ENCODE measurements around the gene TSNAXIP1. TPM values are rescaled to one million over a fixed set of nuclear protein-coding genes. Genes with fewer than 3 reads are reported as not detected.

The TSNAXIP1 gene
- total and polyA plus RNA-seq, 10 of the 15 experiments (the other 5 are each of a cell fraction or from before 2014, with no cell fraction given): 0.09 to 0.63 (median 0.37) TPM; not detected in 1

DNA sequence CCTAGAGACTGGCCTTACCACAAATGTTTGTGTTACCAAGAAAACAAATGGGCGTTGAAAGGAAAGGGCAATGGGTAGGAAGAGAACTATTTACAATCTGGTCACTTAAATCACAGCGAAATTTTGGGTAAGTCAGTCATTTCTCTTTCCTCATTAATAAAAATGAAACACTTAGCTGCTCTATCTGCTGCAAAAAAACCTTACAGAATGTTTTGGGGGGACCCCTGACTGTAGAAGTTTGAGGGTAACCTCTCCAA lies 39.3 kb downstream of the TSNAXIP1 start:
- WGBS (ENCODE audit: insufficient coverage, insufficient replicate concordance, low lambda C conversion rate, missing lambda C conversion rate): 4% methylated on average over 2 of the region's 2 CpGs
- Histone ChIP-seq H3K4me3 (peak overlapping the region; percentile 84), H3K27me3 (replicated peaks in 1 of 2; ENCODE audit: control insufficient read depth in 2 of 2, insufficient read depth in 2 of 2, low read length in 1 of 2) (no peaks in the 10 kb centered on the region), H2AFZ (ENCODE audit: control insufficient read depth, low read depth, low read length) (peak overlapping the region; percentile 93), H3K9me3 (replicated peaks; ENCODE audit: control insufficient read depth, insufficient read depth, low read length) (no peaks in the 10 kb centered on the region), H3K27ac (ENCODE audit: control insufficient read depth, insufficient read depth) (peak overlapping the region; percentile 81), H3K4me2 (ENCODE audit: control insufficient read depth, insufficient read depth) (peak overlapping the region; percentile 84), H3K4me1 (ENCODE audit: control insufficient read depth, insufficient read depth, low read length) (peaks cover 29% of the 10 kb centered on the region), H3K79me2 (ENCODE audit: control insufficient read depth, insufficient read depth, low read length) (peaks cover 61% of the 10 kb centered on the region), H3K9ac (ENCODE audit: control insufficient read depth, insufficient read depth, low read length) (peak overlapping the region; percentile 77), H3K36me3 (ENCODE audit: control insufficient read depth in 2 of 2, insufficient read depth in 2 of 2, low read length in 1 of 2) (peaks cover 0 to 7% of the 10 kb centered on the region in 2 experiments; a peak in 2 of 4 replicates), H4K20me1 (ENCODE audit: control insufficient read depth, insufficient read depth) (no peaks in the 10 kb centered on the region)
- TF ChIP-seq RAD21 (IDR thresholded peaks at IDR 0.05; ENCODE audit: insufficient read depth, low read depth, low read length) (no peak), ZNF24 (IDR thresholded peaks at IDR 0.05) (no peak), NR2F1 (conservative IDR thresholded peaks at IDR 0.05) (no peak), NR2C2 (IDR thresholded peaks at IDR 0.05; ENCODE audit: borderline replicate concordance, control insufficient read depth, insufficient read length, low read depth) (no peak), PML (IDR thresholded peaks at IDR 0.05; ENCODE audit: low read length) (no peak)
- TF ChIP-seq, protein P1, sequence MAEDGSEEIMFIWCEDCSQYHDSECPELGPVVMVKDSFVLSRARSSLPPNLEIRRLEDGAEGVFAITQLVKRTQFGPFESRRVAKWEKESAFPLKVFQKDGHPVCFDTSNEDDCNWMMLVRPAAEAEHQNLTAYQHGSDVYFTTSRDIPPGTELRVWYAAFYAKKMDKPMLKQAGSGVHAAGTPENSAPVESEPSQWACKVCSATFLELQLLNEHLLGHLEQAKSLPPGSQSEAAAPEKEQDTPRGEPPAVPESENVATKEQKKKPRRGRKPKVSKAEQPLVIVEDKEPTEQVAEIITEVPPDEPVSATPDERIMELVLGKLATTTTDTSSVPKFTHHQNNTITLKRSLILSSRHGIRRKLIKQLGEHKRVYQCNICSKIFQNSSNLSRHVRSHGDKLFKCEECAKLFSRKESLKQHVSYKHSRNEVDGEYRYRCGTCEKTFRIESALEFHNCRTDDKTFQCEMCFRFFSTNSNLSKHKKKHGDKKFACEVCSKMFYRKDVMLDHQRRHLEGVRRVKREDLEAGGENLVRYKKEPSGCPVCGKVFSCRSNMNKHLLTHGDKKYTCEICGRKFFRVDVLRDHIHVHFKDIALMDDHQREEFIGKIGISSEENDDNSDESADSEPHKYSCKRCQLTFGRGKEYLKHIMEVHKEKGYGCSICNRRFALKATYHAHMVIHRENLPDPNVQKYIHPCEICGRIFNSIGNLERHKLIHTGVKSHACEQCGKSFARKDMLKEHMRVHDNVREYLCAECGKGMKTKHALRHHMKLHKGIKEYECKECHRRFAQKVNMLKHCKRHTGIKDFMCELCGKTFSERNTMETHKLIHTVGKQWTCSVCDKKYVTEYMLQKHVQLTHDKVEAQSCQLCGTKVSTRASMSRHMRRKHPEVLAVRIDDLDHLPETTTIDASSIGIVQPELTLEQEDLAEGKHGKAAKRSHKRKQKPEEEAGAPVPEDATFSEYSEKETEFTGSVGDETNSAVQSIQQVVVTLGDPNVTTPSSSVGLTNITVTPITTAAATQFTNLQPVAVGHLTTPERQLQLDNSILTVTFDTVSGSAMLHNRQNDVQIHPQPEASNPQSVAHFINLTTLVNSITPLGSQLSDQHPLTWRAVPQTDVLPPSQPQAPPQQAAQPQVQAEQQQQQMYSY (CRISPR knock-in tag; IDR thresholded peaks at IDR 0.05): no peak
- TF ChIP-seq, protein P2, sequence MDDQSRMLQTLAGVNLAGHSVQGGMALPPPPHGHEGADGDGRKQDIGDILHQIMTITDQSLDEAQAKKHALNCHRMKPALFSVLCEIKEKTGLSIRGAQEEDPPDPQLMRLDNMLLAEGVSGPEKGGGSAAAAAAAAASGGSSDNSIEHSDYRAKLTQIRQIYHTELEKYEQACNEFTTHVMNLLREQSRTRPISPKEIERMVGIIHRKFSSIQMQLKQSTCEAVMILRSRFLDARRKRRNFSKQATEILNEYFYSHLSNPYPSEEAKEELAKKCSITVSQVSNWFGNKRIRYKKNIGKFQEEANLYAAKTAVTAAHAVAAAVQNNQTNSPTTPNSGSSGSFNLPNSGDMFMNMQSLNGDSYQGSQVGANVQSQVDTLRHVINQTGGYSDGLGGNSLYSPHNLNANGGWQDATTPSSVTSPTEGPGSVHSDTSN (IDR thresholded peaks at IDR 0.05; ENCODE audit: insufficient replicate concordance, low read depth, low read length): no peak
- no peak for ATAC-seq
- CTCF ChIA-PET: interaction anchor here (0.9 to 2.8 kb wide), 6 partner anchors 30 to 195 kb away, joined by 3 to 24 read pairs (median 4); no protein-coding TSS in a partner anchor
- FAIRE-seq: peak; percentile 18
- BruUV-seq (replicated peaks): TSS peak; percentile 94
- in situ Hi-C loops (cut with MboI) (no loop called here), intact Hi-C loops (cut with micrococcal nuclease; ENCODE audit: unreplicated experiment) (loop anchor here (1.0 to 2.0 kb wide), 3 partner anchors 27 to 283 kb away; partner anchors contain the start of genes CTCF, EDC4 and PSMB10)
- RAD21 ChIA-PET (ENCODE audit: unreplicated experiment): interaction anchor here (0.8 to 1.4 kb wide), 5 partner anchors 25 to 239 kb away, joined by 3 to 4 read pairs (median 3); partner anchors contain the start of genes NFATC3, RANBP10 and TSNAXIP1
- SMC1A ChIA-PET (ENCODE audit: uncharacterized antibody, unreplicated experiment): interaction anchor here (0.9 to 1.9 kb wide), 7 partner anchors 11 to 186 kb away, joined by 3 to 8 read pairs (median 4); partner anchors contain the start of genes ACD, EDC4 and PSMB10
- POLR2A ChIA-PET: interaction anchor here (0.5 to 3.3 kb wide), 11 partner anchors 10 to 260 kb away, joined by 3 to 29 read pairs (median 4); partner anchors contain the start of genes ACD, EDC4, RANBP10 and TSNAXIP1
- no peak for DNase-seq (ENCODE audit: low read depth, low spot score)
